WTC11 (cell line): ENCODE measurements around the gene PPM1L. TPM values are rescaled to one million over a fixed set of nuclear protein-coding genes. Genes with fewer than 3 reads are reported as not detected.

Source experiments
- ATAC-seq: fragments of 200-7000 bp; cut with Tn5 transposase; 2 replicates; pipeline ENCODE4 v1.10.0; 2021; ENCODE audit warnings: mild to moderate bottlenecking, moderate library complexity
- CTCF ChIA-PET: fragments of 300-600 bp; sonication (Branson Sonifier 250); formaldehyde crosslinking; loops from one replicate; lab custom pipeline; 2021; ENCODE audit warnings: antibody characterized with exemption; lab: Charles Lee
- POLR2A ChIA-PET: fragments of 350-600 bp; sonication (Branson Sonifier 250); formaldehyde crosslinking; loops from one replicate; lab custom pipeline; 2021; ENCODE audit warnings: antibody characterized with exemption; lab: Charles Lee
- DNase-seq: peaks from one replicate; pipeline ENCODE4 v3.0.0; 2021; ENCODE audit warnings: low spot score
- H3K27ac Mint-ChIP-seq: 2 replicates; pipeline ENCODE4 v1.8.0; 2021; ENCODE audit warnings: mixed read lengths
- H3K27me3 Mint-ChIP-seq: 2 replicates; pipeline ENCODE4 v1.8.0; 2021; ENCODE audit warnings: low read depth, mild to moderate bottlenecking, moderate library complexity, mixed read lengths
- H3K36me3 Mint-ChIP-seq: 2 replicates; pipeline ENCODE4 v1.8.0; 2021; ENCODE audit warnings: mixed read lengths
- H3K4me1 Mint-ChIP-seq: 2 replicates; pipeline ENCODE4 v1.8.0; 2022; ENCODE audit warnings: mixed read lengths
- H3K4me3 Mint-ChIP-seq: 2 replicates; pipeline ENCODE4 v1.8.0; 2021; ENCODE audit warnings: mild to moderate bottlenecking, moderate library complexity, mixed read lengths
- H3K9me3 Mint-ChIP-seq: 2 replicates; pipeline ENCODE4 v1.8.0; 2021; ENCODE audit warnings: mixed read lengths
- CREM ChIP-seq: sonication (generic); formaldehyde crosslinking; IDR thresholded peaks from 2 replicates; pipeline ENCODE4 v1.8.1; 2022; ENCODE audit warnings: mild to moderate bottlenecking, missing genetic modification reagents, moderate library complexity
- EMX1 ChIP-seq: fragments of 250-450 bp; sonication (Bioruptor Pico); IDR thresholded peaks from 2 replicates; pipeline ENCODE4 v1.8.0; 2021; ENCODE audit warnings: mild to moderate bottlenecking
- GABPB1 ChIP-seq: sonication (generic); formaldehyde crosslinking; IDR thresholded peaks from 2 replicates; pipeline ENCODE4 v1.8.1; 2023; ENCODE audit warnings: mild to moderate bottlenecking, missing genetic modification reagents
- MYBL2 ChIP-seq: sonication (generic); formaldehyde crosslinking; IDR thresholded peaks from 2 replicates; pipeline ENCODE4 v1.8.1; 2023; ENCODE audit warnings: mild to moderate bottlenecking, moderate library complexity, missing genetic modification reagents
- NFATC4 ChIP-seq: fragments of 250-450 bp; sonication (Bioruptor Pico); IDR thresholded peaks from 2 replicates; pipeline ENCODE4 v1.9.0; 2021; ENCODE audit warnings: mild to moderate bottlenecking
- NR1H2 ChIP-seq: sonication (generic); formaldehyde crosslinking; IDR thresholded peaks from 2 replicates; pipeline ENCODE4 v1.9.0; 2021; ENCODE audit warnings: mild to moderate bottlenecking, moderate library complexity, missing genetic modification reagents
- SOX15 ChIP-seq: fragments of 250-450 bp; sonication (Bioruptor Pico); IDR thresholded peaks from 2 replicates; pipeline ENCODE4 v1.9.0; 2021; ENCODE audit warnings: mild to moderate bottlenecking
- ZBTB21 ChIP-seq: sonication (generic); formaldehyde crosslinking; IDR thresholded peaks from 2 replicates; pipeline ENCODE4 v1.8.1; 2023; ENCODE audit warnings: mild to moderate bottlenecking, missing genetic modification reagents, borderline replicate concordance
- ZNF219 ChIP-seq: sonication (generic); formaldehyde crosslinking; IDR thresholded peaks from 2 replicates; pipeline ENCODE4 v1.8.0; 2023; ENCODE audit warnings: missing genetic modification reagents, mild to moderate bottlenecking, borderline replicate concordance
- total RNA-seq: library from RNA; stranded (reverse); gene quantifications from 3 replicates; pipeline ENCODE4 v1.2.3, GENCODE V29; 2021
- TF ChIP-seq, protein P1 (sequence below): sonication (generic); formaldehyde crosslinking; IDR thresholded peaks from 2 replicates; pipeline ENCODE4 v1.8.1; 2022; ENCODE audit warnings: mild to moderate bottlenecking, missing genetic modification reagents, moderate library complexity, borderline replicate concordance
- TF ChIP-seq, protein P2 (sequence below): sonication (generic); formaldehyde crosslinking; IDR thresholded peaks from 2 replicates; pipeline ENCODE4 v1.8.0; 2023; ENCODE audit warnings: missing genetic modification reagents, mild to moderate bottlenecking, borderline replicate concordance
- TF ChIP-seq, protein P3 (sequence below): sonication (generic); formaldehyde crosslinking; IDR thresholded peaks from 2 replicates; pipeline ENCODE4 v1.8.1; 2022; ENCODE audit warnings: missing genetic modification reagents, borderline replicate concordance
- TF ChIP-seq, protein P4 (sequence below): sonication (generic); formaldehyde crosslinking; IDR thresholded peaks from 2 replicates; pipeline ENCODE4 v1.8.1; 2023; ENCODE audit warnings: mild to moderate bottlenecking, missing genetic modification reagents, moderate library complexity

PPM1L gene
- total RNA-seq, 1 experiment from 2014 or later, result 18.1 TPM

DNA sequence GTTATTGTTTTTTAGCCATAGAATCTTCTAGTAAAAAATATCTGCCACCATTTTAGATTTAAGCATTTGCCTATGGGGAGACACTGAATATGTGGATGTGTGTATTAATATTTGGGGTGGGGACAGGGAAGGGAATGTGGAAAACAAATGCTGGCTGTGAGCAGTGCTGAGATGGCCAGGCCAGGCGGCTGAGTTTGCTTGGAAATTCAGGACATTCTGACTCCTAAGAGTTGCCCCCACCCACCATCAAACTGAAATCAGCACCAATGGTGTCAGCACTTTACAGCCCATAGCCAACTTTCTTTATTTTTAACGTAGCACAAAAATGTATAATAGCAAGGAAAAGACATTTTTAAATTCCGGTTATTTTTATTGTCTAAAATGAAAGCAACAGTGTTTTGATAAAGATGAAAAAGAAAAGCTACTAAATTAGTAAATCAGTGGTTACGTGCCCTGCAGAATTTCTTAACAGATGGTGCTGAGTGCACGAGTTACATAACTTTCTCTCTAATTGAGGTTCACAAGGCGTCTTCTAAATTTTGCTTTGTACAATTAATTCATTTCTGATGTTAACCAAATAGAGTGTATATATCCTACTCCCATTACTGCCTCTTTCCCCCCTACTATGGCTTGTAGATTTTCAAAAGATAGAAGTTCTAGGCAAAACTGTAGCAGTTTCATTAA, 315.1 kb downstream of the PPM1L start:
- ChIA-PET CTCF (no interaction called here), POLR2A (no interaction called here)
- no peak for ATAC-seq
- H3K36me3 Mint-ChIP-seq, result no peaks in the 10 kb centered on the region
- no peaks in the 10 kb centered on the region for H3K9me3 Mint-ChIP-seq
- H3K27ac Mint-ChIP-seq, result no peak overlapping the region
- H3K4me1 Mint-ChIP-seq, result peaks cover 7% of the 10 kb centered on the region; the same call in 1 of the 2 replicates
- no peak overlapping the region for H3K4me3 Mint-ChIP-seq
- H3K27me3 Mint-ChIP-seq, result no peaks in the 10 kb centered on the region
- no peak for DNase-seq
- TF ChIP-seq NR1H2 (CRISPR knock-in tag) (no peak), CREM (no peak)
- TF ChIP-seq, protein P1, sequence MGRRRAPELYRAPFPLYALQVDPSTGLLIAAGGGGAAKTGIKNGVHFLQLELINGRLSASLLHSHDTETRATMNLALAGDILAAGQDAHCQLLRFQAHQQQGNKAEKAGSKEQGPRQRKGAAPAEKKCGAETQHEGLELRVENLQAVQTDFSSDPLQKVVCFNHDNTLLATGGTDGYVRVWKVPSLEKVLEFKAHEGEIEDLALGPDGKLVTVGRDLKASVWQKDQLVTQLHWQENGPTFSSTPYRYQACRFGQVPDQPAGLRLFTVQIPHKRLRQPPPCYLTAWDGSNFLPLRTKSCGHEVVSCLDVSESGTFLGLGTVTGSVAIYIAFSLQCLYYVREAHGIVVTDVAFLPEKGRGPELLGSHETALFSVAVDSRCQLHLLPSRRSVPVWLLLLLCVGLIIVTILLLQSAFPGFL (CRISPR knock-in tag), result no peak

DNA sequence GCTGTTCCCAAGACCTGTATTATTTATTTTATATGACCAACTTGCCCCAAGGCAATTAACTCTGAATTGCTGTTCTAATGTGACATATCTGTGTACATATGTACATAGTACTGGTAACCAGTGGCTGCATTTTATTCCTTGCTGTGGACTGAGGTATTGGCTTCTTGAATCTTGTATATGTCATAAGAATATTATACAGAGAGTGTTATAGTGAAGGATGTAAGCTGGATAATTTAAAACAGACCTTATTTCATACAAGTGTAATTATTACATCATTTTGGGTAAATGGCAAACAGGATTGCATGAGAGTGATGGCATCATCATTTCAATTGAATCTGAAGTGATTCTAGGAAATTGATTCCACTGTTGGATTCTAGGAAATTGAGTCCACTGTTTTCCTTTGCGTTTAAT, 316.2 kb downstream of the PPM1L start:
- no peak overlapping the region for H3K27ac Mint-ChIP-seq
- ATAC-seq (no peak), DNase-seq (no peak)
- ChIA-PET POLR2A (no interaction called here), CTCF (interaction anchor here (0.6 kb wide), 1 partner anchor 350 kb away, joined by 3 read pairs; no protein-coding TSS in a partner anchor)
- no peaks in the 10 kb centered on the region for H3K9me3 Mint-ChIP-seq
- TF ChIP-seq, protein P1 (CRISPR knock-in tag), result no peak
- no peak for TF ChIP-seq MYBL2 (CRISPR knock-in tag)
- TF ChIP-seq SOX15 (CRISPR knock-in tag), result no peak
- TF ChIP-seq, protein P2, sequence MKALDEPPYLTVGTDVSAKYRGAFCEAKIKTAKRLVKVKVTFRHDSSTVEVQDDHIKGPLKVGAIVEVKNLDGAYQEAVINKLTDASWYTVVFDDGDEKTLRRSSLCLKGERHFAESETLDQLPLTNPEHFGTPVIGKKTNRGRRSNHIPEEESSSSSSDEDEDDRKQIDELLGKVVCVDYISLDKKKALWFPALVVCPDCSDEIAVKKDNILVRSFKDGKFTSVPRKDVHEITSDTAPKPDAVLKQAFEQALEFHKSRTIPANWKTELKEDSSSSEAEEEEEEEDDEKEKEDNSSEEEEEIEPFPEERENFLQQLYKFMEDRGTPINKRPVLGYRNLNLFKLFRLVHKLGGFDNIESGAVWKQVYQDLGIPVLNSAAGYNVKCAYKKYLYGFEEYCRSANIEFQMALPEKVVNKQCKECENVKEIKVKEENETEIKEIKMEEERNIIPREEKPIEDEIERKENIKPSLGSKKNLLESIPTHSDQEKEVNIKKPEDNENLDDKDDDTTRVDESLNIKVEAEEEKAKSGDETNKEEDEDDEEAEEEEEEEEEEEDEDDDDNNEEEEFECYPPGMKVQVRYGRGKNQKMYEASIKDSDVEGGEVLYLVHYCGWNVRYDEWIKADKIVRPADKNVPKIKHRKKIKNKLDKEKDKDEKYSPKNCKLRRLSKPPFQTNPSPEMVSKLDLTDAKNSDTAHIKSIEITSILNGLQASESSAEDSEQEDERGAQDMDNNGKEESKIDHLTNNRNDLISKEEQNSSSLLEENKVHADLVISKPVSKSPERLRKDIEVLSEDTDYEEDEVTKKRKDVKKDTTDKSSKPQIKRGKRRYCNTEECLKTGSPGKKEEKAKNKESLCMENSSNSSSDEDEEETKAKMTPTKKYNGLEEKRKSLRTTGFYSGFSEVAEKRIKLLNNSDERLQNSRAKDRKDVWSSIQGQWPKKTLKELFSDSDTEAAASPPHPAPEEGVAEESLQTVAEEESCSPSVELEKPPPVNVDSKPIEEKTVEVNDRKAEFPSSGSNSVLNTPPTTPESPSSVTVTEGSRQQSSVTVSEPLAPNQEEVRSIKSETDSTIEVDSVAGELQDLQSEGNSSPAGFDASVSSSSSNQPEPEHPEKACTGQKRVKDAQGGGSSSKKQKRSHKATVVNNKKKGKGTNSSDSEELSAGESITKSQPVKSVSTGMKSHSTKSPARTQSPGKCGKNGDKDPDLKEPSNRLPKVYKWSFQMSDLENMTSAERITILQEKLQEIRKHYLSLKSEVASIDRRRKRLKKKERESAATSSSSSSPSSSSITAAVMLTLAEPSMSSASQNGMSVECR, result no peak
- TF ChIP-seq EMX1, result no peak
- TF ChIP-seq NFATC4 (CRISPR knock-in tag), result no peak
- TF ChIP-seq, protein P3, sequence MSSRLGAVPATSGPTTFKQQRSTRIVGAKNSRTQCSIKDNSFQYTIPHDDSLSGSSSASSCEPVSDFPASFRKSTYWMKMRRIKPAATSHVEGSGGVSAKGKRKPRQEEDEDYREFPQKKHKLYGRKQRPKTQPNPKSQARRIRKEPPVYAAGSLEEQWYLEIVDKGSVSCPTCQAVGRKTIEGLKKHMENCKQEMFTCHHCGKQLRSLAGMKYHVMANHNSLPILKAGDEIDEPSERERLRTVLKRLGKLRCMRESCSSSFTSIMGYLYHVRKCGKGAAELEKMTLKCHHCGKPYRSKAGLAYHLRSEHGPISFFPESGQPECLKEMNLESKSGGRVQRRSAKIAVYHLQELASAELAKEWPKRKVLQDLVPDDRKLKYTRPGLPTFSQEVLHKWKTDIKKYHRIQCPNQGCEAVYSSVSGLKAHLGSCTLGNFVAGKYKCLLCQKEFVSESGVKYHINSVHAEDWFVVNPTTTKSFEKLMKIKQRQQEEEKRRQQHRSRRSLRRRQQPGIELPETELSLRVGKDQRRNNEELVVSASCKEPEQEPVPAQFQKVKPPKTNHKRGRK, result no peak
- TF ChIP-seq ZBTB21 (CRISPR knock-in tag), result no peak
- TF ChIP-seq ZNF219 (CRISPR knock-in tag), result no peak
- TF ChIP-seq GABPB1 (CRISPR knock-in tag), result no peak
- TF ChIP-seq, protein P4, sequence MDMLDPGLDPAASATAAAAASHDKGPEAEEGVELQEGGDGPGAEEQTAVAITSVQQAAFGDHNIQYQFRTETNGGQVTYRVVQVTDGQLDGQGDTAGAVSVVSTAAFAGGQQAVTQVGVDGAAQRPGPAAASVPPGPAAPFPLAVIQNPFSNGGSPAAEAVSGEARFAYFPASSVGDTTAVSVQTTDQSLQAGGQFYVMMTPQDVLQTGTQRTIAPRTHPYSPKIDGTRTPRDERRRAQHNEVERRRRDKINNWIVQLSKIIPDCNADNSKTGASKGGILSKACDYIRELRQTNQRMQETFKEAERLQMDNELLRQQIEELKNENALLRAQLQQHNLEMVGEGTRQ (CRISPR knock-in tag), result no peak
- peaks cover 7% of the 10 kb centered on the region; the same call in 1 of the 2 replicates for H3K4me1 Mint-ChIP-seq
- no peak overlapping the region for H3K4me3 Mint-ChIP-seq
- no peaks in the 10 kb centered on the region for H3K36me3 Mint-ChIP-seq
- H3K27me3 Mint-ChIP-seq, result no peaks in the 10 kb centered on the region
